ENCODE measurements around the gene PQBP1. TPM values are rescaled to one million over a fixed set of nuclear protein-coding genes. Genes with fewer than 3 reads are reported as not detected.

PQBP1 gene
- total and polyA plus RNA-seq, 2 of the 13 experiments (the other 11 are each of a cell fraction or from before 2014, with no cell fraction given), result 58.1 to 80.9 TPM

DNA sequence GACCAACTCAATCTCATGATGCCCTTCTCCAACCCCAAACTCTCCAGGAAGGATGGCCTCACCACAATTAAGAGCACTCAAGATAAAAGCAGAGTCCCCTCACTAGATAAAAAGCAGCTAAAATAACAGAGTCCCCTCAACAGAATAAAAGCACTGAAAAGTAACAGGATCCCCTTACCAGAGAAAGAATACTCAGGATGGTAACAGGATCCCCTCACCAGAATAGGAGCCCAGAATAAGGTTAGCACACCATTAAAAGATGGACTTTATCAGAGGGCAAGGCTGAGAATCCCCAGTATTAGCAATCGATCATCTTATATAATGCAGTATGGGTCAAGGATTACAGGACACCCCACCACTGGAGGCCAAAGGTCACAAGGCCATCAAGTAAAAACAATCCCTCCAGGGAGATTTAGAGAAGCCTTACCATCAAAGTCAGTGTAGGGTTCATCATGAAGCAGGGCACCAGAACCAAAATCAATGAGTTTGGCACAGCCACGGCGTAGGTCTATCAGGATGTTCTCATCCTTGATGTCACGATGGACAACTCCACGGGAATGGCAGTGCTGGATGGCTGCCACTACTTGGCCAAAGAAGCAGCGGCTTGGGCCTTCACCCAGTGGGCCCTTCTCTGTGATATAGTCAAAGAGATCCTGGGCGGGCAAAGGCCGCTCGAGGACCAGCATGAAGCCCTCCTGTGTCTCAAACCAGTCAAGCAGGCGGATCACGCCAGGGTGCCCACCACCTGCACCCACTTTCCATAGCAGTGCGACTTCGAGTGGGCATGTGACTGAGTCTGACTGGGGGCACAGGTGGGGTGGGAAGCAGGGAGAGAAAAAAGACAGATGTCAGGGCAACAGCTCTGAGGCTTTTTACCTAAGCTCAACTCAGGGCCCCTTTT, 17.1 kb downstream of the PQBP1 start:
- no peak overlapping the region for H3K4me2 ChIP-seq (ENCODE audit: low read depth, low read length)
- intact Hi-C loops (cut with micrococcal nuclease; ENCODE audit: unreplicated experiment) (loop anchor here (5.0 to 10.0 kb wide), 2 partner anchors 150 to 268 kb away; partner anchors contain the start of gene GLOD5), in situ Hi-C loops (cut with HindIII; ENCODE audit: extremely low pct_ligation_motif_present, low pct_unique_long_range_greater_than_20kb) (no loop called here)
- WGBS (ENCODE audit: low lambda C conversion rate), result no CpG with 5 or more reads among the region's 13 CpGs
- no peak for ATAC-seq
- BruUV-seq (replicated peaks), result no TSS peak
- CTCF ChIA-PET (ENCODE audit: low intra/inter-chr PET ratio, low total read pairs), result no interaction called here
- DNase-seq (ENCODE audit: low spot score), result no peak
- peaks cover 27% of the 10 kb centered on the region for H3K79me2 ChIP-seq (ENCODE audit: insufficient read depth, low read length)
- H4K20me1 ChIP-seq (ENCODE audit: insufficient read depth, low read length), result no peaks in the 10 kb centered on the region
- peaks cover 35% of the 10 kb centered on the region for H3K4me1 ChIP-seq (ENCODE audit: insufficient read depth, low read length)
- TF ChIP-seq NR2F1 (CRISPR knock-in tag; IDR thresholded peaks at IDR 0.05) (no peak), GATAD2A (CRISPR knock-in tag; IDR thresholded peaks at IDR 0.05) (no peak), ZNF382 (CRISPR knock-in tag; IDR thresholded peaks at IDR 0.05; ENCODE audit: borderline replicate concordance) (no peak), LCORL (IDR thresholded peaks at IDR 0.05) (no peak), LCORL (CRISPR knock-in tag; IDR thresholded peaks at IDR 0.05) (no peak), SMAD1 (CRISPR knock-in tag; IDR thresholded peaks at IDR 0.05; ENCODE audit: borderline replicate concordance, low read depth) (no peak), SIN3A (IDR thresholded peaks at IDR 0.05; ENCODE audit: borderline replicate concordance, low read depth, low read length) (no peak), MAX (IDR thresholded peaks at IDR 0.05) (no peak), ZNF570 (CRISPR knock-in tag; IDR thresholded peaks at IDR 0.05; ENCODE audit: borderline replicate concordance) (no peak), FOXP1 (IDR thresholded peaks at IDR 0.05) (no peak), FOXP1 (CRISPR knock-in tag; IDR thresholded peaks at IDR 0.05) (no peak), ZKSCAN5 (CRISPR knock-in tag; IDR thresholded peaks at IDR 0.05) (no peak), ATF7 (IDR thresholded peaks at IDR 0.05) (no peak), ATF7 (CRISPR knock-in tag; IDR thresholded peaks at IDR 0.05) (no peak), TCF7 (IDR thresholded peaks at IDR 0.05; ENCODE audit: low read depth) (no peak), PAF1 (CRISPR knock-in tag; IDR thresholded peaks at IDR 0.05) (no peak), ZC3H13 (CRISPR knock-in tag; IDR thresholded peaks at IDR 0.05) (no peak), IKZF4 (CRISPR knock-in tag; IDR thresholded peaks at IDR 0.05; ENCODE audit: borderline replicate concordance, low read depth, not compliant biosample characterization) (no peak)
- no peak overlapping the region for H3K9ac ChIP-seq (ENCODE audit: insufficient read depth, low read depth, low read length)
- no peak overlapping the region for H2AFZ ChIP-seq (ENCODE audit: low read length)
- FAIRE-seq, result no peak
- no peaks in the 10 kb centered on the region; a peak in 1 of 5 replicates for H3K27me3 ChIP-seq (ENCODE audit: control insufficient read depth in 1 of 2, insufficient read depth in 2 of 2, low read length in 2 of 2)
- H3K36me3 ChIP-seq (replicated peaks in 1 of 2; ENCODE audit: control insufficient read depth in 1 of 2, insufficient read depth in 2 of 2, low read length in 2 of 2), result peaks cover 0 to 17% of the 10 kb centered on the region in 2 experiments; a peak in 2 of 5 replicates
- H3K9me3 ChIP-seq (ENCODE audit: low read length), result no peaks in the 10 kb centered on the region
- H3K4me3 ChIP-seq (replicated peaks in 1 of 3; ENCODE audit: insufficient read depth in 1 of 3, low read depth in 2 of 3, low read length in 3 of 3), result no peak overlapping the region
- H3K27ac ChIP-seq (ENCODE audit: extremely low read length, insufficient read depth, low read length), result no peak overlapping the region
- POLR2A ChIA-PET, result no interaction called here
